ENCODE results near the gene ENPP1.

- TF ChIP-seq CTCF (IDR thresholded peaks at IDR 0.05; ENCODE audit: low read length), result peak; percentile 86
- no peak for TF ChIP-seq EZH2 (IDR thresholded peaks at IDR 0.05; ENCODE audit: borderline replicate concordance, low read length)
These were observed 107.3 kb downstream of the ENPP1 start for GRCh38 chr6:131914967-131915751.

Measured in OCI-LY1 (cell line).